Panc1 (cell line): ENCODE measurements around the gene JAKMIP3. TPM values are rescaled to one million over a fixed set of nuclear protein-coding genes. Genes with fewer than 3 reads are reported as not detected.
"Not testable (repeated sequence)": the region's sequence is repeated elsewhere in the genome, so short reads cannot be mapped to it uniquely, and the experiment has no call there.

Experiments
- ATAC-seq: fragments of 200-7000 bp; cut with Tn5 transposase; 2 replicates; pipeline ENCODE4 v1.9.1; 2020; ENCODE audit warnings: mild to moderate bottlenecking, moderate library complexity
- BruUV-seq: library from RNA; stranded (reverse); fragments of 400-500 nt; replicated peaks from 2 replicates; lab custom pipeline; 2021; lab: Mats Ljungman, UMichigan
- CTCF ChIA-PET: fragments of 300-600 bp; sonication (Branson Sonifier 250); formaldehyde crosslinking; loops from one replicate; lab custom pipeline; 2022; ENCODE audit warnings: antibody characterized with exemption; lab: Charles Lee
- POLR2A ChIA-PET: fragments of 300-600 bp; sonication (Branson Sonifier 250); formaldehyde crosslinking; loops from one replicate; lab custom pipeline; 2022; ENCODE audit warnings: antibody characterized with exemption; lab: Charles Lee
- DNase-seq: peaks from one replicate; pipeline ENCODE4 v3.0.0-alpha.2; 2010; ENCODE audit warnings: low read depth, low spot score
- H3K27ac ChIP-seq: 2 replicates; pipeline ENCODE4 v1.5.1; 2011; ENCODE audit warnings: mild to moderate bottlenecking, low read length, inconsistent platforms
- H3K27me3 ChIP-seq: fragments of 200-500 bp; sonication (Bioruptor generic); 2 replicates; pipeline ENCODE4 v1.6.0; 2014; ENCODE audit warnings: low read length, inconsistent platforms; ENCODE audit not compliant: control insufficient read depth, insufficient read depth
- H3K36me3 ChIP-seq: fragments of 200-500 bp; sonication (Bioruptor generic); 2 replicates; pipeline ENCODE4 v1.5.1; 2014; ENCODE audit warnings: inconsistent platforms, mild to moderate bottlenecking, low read length, moderate library complexity; ENCODE audit not compliant: control insufficient read depth, insufficient read depth
- H3K4me1 ChIP-seq: 2 replicates; pipeline ENCODE4 v1.5.1; 2011; ENCODE audit warnings: inconsistent platforms, mild to moderate bottlenecking, low read length, moderate library complexity; ENCODE audit not compliant: control insufficient read depth, insufficient read depth
- H3K4me3 ChIP-seq, 2 experiments: 2 replicates each; pipeline ENCODE4 v1.5.1; 2011 to 2012; ENCODE audit warnings: low read depth in 2 of 2, low read length in 2 of 2, mild to moderate bottlenecking in 2 of 2, inconsistent platforms in 1 of 2, moderate library complexity in 1 of 2
- H3K9me3 ChIP-seq: fragments of 200-500 bp; sonication (Bioruptor generic); 2 replicates; pipeline ENCODE4 v1.5.1; 2014; ENCODE audit warnings: low read depth, mild to moderate bottlenecking, inconsistent platforms, low read length, moderate library complexity; ENCODE audit not compliant: control insufficient read depth, insufficient read depth
- POLR2AphosphoS5 ChIP-seq: IDR thresholded peaks from 2 replicates; pipeline ENCODE4 v1.6.1; 2012; ENCODE audit warnings: mild to moderate bottlenecking, low read depth, low read length, moderate library complexity
- SIN3A ChIP-seq: IDR thresholded peaks from 2 replicates; pipeline ENCODE4 v1.6.1; 2012; ENCODE audit warnings: low read depth, mild to moderate bottlenecking, low read length, moderate library complexity, borderline replicate concordance; ENCODE audit not compliant: insufficient read depth
- TCF7L2 ChIP-seq: IDR thresholded peaks from 2 replicates; pipeline ENCODE4 v1.6.1; 2011; ENCODE audit warnings: mild to moderate bottlenecking, low read depth, low read length, inconsistent platforms
- in situ Hi-C: cut with HindIII; loops from 2 replicates; pipeline ENCODE4 v1.10.0; 2016; ENCODE audit warnings: low sequenced_read_pairs, low pct_unique_long_range_greater_than_20kb
- intact Hi-C: fragments of 100-400 bp; cut with micrococcal nuclease; formaldehyde crosslinking; loops from one replicate; pipeline ENCODE4 v1.10.0; 2022; ENCODE audit not compliant: unreplicated experiment
- total RNA-seq: library from RNA; stranded (reverse); gene quantifications from one replicate; pipeline ENCODE4 v1.2.1, GENCODE V29; 2021; ENCODE audit not compliant: unreplicated experiment
- TF ChIP-seq, protein P1 (sequence below), 2 experiments: IDR thresholded peaks; 2 replicates each; pipeline ENCODE4 v1.6.1; 2011 to 2012; ENCODE audit warnings: low read depth in 2 of 2, control low read depth in 1 of 2, low read length in 1 of 2, mild to moderate bottlenecking in 1 of 2, moderate library complexity in 1 of 2; ENCODE audit not compliant: insufficient read depth in 1 of 2
- TF ChIP-seq, protein P2 (sequence below): fragments of 450-650 bp; IDR thresholded peaks from 2 replicates; pipeline ENCODE4 v1.5.1; 2017; ENCODE audit warnings: mild to moderate bottlenecking

The JAKMIP3 gene
- total RNA-seq, 1 experiment from 2014 or later, result 1.5 TPM

DNA sequence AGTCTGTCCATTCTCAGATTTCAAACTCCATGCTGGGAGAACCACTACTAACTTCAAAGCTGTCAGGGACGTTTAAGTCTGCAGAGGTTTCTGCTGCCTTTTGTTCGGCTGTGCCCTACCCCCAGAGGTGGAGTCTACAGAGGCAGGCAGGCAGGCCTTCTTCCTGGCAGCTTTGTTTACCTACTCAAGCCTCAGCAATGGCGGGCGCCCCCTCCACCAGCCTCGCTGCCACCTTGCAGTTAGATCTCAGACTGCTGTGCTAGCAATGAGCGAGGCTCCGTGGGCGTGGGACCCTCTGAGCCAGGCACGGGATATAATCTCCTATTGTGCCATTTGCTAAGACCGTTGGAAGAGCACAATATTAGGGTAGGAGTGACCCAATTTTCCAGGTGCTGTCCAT lies 27.5 kb downstream of the JAKMIP3 start:
- in situ Hi-C loops, H3K4me3 ChIP-seq, H3K36me3 ChIP-seq, H3K9me3 ChIP-seq, ATAC-seq, BruUV-seq, DNase-seq, H3K27me3 ChIP-seq, CTCF ChIA-PET, H3K27ac ChIP-seq, intact Hi-C loops: not testable (repeated sequence)
- POLR2A ChIA-PET, result interaction anchor here (0.6 kb wide), 1 partner anchor 24 kb away, joined by 9 read pairs; no protein-coding TSS in a partner anchor
- peaks cover 21% of the 10 kb centered on the region for H3K4me1 ChIP-seq

DNA sequence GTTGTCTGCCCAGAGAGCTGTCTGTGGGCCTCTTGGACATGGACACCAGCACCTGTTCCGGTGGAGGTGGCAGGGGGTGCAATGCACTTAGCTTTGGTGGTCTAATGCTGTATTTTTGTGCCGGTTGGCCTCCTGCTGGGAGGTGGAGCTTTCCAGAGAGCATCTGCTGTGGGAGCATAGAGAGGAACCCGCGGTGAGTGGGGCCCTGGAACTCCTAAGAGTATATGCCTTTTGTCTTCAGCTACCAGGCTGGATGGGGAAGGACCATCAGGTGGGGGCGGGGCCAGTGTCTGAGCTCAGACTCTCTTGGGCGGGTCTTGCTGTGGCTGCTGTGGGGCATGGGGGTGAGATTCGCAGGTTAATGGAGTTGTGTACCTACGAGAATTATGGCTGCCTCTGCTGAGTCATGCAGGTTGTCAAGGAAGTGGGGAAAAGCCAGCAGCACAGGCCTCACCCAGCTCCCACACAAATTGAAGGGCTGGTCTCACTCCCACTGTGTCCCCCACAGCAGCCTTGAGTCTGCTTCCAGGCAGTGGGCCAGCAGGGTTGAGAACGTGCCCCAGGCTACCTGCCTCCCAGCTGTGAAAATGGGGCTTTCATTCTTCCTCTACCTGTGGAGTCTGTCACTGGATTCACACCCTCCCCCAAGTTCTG lies 29.0 kb downstream of the JAKMIP3 start:
- Histone ChIP-seq H3K9me3 (no peaks in the 10 kb centered on the region), H3K4me3 (no peak overlapping the region), H3K27me3 (no peaks in the 10 kb centered on the region), H3K4me1 (peaks cover 21% of the 10 kb centered on the region), H3K36me3 (no peaks in the 10 kb centered on the region), H3K27ac (peak overlapping the region; percentile 5; the same call in 1 of the 2 replicates)
- intact Hi-C loops, result no loop called here
- POLR2A ChIA-PET, result no interaction called here
- in situ Hi-C loops, result no loop called here
- CTCF ChIA-PET, result no interaction called here
- TF ChIP-seq, protein P1, sequence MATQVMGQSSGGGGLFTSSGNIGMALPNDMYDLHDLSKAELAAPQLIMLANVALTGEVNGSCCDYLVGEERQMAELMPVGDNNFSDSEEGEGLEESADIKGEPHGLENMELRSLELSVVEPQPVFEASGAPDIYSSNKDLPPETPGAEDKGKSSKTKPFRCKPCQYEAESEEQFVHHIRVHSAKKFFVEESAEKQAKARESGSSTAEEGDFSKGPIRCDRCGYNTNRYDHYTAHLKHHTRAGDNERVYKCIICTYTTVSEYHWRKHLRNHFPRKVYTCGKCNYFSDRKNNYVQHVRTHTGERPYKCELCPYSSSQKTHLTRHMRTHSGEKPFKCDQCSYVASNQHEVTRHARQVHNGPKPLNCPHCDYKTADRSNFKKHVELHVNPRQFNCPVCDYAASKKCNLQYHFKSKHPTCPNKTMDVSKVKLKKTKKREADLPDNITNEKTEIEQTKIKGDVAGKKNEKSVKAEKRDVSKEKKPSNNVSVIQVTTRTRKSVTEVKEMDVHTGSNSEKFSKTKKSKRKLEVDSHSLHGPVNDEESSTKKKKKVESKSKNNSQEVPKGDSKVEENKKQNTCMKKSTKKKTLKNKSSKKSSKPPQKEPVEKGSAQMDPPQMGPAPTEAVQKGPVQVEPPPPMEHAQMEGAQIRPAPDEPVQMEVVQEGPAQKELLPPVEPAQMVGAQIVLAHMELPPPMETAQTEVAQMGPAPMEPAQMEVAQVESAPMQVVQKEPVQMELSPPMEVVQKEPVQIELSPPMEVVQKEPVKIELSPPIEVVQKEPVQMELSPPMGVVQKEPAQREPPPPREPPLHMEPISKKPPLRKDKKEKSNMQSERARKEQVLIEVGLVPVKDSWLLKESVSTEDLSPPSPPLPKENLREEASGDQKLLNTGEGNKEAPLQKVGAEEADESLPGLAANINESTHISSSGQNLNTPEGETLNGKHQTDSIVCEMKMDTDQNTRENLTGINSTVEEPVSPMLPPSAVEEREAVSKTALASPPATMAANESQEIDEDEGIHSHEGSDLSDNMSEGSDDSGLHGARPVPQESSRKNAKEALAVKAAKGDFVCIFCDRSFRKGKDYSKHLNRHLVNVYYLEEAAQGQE (IDR thresholded peaks at IDR 0.05; ENCODE audit: insufficient read depth in 1 of 2, low read depth in 2 of 2, low read length in 1 of 2), result no peak
- TF ChIP-seq TCF7L2, result no peak
- TF ChIP-seq, protein P2, sequence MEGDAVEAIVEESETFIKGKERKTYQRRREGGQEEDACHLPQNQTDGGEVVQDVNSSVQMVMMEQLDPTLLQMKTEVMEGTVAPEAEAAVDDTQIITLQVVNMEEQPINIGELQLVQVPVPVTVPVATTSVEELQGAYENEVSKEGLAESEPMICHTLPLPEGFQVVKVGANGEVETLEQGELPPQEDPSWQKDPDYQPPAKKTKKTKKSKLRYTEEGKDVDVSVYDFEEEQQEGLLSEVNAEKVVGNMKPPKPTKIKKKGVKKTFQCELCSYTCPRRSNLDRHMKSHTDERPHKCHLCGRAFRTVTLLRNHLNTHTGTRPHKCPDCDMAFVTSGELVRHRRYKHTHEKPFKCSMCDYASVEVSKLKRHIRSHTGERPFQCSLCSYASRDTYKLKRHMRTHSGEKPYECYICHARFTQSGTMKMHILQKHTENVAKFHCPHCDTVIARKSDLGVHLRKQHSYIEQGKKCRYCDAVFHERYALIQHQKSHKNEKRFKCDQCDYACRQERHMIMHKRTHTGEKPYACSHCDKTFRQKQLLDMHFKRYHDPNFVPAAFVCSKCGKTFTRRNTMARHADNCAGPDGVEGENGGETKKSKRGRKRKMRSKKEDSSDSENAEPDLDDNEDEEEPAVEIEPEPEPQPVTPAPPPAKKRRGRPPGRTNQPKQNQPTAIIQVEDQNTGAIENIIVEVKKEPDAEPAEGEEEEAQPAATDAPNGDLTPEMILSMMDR, result no peak
- TF ChIP-seq SIN3A, result no peak
- no peak for TF ChIP-seq POLR2AphosphoS5
- no peak for DNase-seq
- no TSS peak for BruUV-seq
- ATAC-seq, result 0 out of 2 replicates have a peak, but pooled peaks have one; percentile 26
